Measurements from ENCODE around the gene PRRT2. TPM values are rescaled to one million over a fixed set of nuclear protein-coding genes. Genes with fewer than 3 reads are reported as not detected.
"Not testable (repeated sequence)": the region's sequence is repeated elsewhere in the genome, so short reads cannot be mapped to it uniquely, and the experiment has no call there.

PRRT2 gene
- total and polyA plus RNA-seq, 2 donors from 2014 or later: 0.88 to 1.9 TPM

DNA sequence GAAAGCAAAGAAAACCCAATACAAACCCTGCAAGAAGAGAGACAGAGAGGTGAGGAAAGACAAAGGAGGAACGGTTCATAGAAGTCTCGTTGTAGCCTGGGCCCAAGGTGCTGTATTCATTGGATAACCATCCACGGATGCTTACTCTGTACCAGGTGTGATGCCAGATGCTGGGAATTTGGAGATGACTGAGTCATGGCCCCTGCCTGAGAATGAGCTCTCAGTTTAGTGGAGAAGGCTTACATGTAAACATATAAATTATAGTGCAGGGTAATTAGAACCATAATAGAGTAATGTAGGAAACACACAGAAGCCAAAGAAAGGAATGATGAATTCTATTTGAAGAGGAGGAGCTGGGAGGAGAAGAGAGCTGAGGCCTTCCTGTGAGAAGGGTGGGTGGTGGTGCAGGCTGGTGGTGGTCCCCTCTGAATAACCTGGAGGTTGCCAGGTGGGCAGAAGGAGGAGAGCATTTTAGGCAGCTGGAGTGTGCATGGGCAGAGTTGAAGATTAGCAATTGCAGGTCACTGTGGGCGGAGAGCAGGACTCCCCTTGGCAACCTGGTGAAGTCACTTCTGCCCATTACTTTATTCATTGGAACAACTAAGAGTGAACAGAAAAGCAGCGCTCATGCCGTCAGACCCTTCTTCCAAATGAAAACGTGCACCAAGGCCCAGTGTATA, 41.6 kb upstream of the PRRT2 start:
- FAIRE-seq (no peak), DNase-seq (no peak)
- Histone ChIP-seq H3K27me3 (ENCODE audit: control insufficient read depth, insufficient read depth, low read length) (no peaks in the 10 kb centered on the region), H3K36me3 (ENCODE audit: control insufficient read depth in 2 of 3, insufficient read depth in 3 of 3, low read length in 3 of 3) (no peaks in the 10 kb centered on the region), H3K9me3 (ENCODE audit: control insufficient read depth in 2 of 3, insufficient read depth in 1 of 3, low read length in 3 of 3) (no peaks in the 10 kb centered on the region), H3K4me1 (ENCODE audit: control insufficient read depth in 2 of 3, insufficient read depth in 2 of 3, low read depth in 1 of 3, low read length in 3 of 3) (no peaks in the 10 kb centered on the region), H3K9ac (ENCODE audit: low read length in 3 of 3) (no peak overlapping the region), H3K27ac (ENCODE audit: low read depth in 2 of 2, low read length in 2 of 2) (no peak overlapping the region), H3K4me3 (ENCODE audit: low read length in 3 of 3) (no peak overlapping the region)
- intact Hi-C loops (cut with DNase I): no loop called here
- TF ChIP-seq, protein P1, sequence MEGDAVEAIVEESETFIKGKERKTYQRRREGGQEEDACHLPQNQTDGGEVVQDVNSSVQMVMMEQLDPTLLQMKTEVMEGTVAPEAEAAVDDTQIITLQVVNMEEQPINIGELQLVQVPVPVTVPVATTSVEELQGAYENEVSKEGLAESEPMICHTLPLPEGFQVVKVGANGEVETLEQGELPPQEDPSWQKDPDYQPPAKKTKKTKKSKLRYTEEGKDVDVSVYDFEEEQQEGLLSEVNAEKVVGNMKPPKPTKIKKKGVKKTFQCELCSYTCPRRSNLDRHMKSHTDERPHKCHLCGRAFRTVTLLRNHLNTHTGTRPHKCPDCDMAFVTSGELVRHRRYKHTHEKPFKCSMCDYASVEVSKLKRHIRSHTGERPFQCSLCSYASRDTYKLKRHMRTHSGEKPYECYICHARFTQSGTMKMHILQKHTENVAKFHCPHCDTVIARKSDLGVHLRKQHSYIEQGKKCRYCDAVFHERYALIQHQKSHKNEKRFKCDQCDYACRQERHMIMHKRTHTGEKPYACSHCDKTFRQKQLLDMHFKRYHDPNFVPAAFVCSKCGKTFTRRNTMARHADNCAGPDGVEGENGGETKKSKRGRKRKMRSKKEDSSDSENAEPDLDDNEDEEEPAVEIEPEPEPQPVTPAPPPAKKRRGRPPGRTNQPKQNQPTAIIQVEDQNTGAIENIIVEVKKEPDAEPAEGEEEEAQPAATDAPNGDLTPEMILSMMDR (IDR thresholded peaks at IDR 0.05; ENCODE audit: borderline replicate concordance, extremely low read depth, insufficient read depth): no peak

DNA sequence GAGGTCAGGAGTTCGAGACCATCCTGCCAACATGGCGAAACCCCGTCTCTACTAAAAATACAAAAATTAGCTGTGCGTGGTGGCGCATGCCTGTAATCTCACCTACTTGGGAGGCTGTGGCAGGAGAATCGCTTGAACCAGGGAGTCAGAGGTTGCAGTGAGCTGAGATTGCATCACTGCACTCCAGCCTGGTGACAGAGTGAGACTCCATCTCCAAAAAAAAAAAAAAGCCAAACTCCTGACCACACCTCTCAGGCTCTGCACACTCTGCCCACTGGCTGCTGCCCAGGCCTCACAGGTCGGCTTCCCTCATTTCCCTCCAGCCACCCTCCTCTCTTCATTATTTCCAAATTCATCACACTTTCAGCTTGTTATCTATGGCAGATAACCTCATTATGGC, 39.7 kb upstream of the PRRT2 start:
- H3K9ac ChIP-seq (ENCODE audit: low read length in 3 of 3); H3K4me3 ChIP-seq (ENCODE audit: low read length in 3 of 3); FAIRE-seq; H3K9me3 ChIP-seq (ENCODE audit: control insufficient read depth in 2 of 3, insufficient read depth in 1 of 3, low read length in 3 of 3); DNase-seq; H3K27ac ChIP-seq (ENCODE audit: low read depth in 2 of 2, low read length in 2 of 2); intact Hi-C loops (cut with DNase I); H3K27me3 ChIP-seq (ENCODE audit: control insufficient read depth, insufficient read depth, low read length); H3K4me1 ChIP-seq (ENCODE audit: control insufficient read depth in 2 of 3, insufficient read depth in 2 of 3, low read depth in 1 of 3, low read length in 3 of 3); H3K36me3 ChIP-seq (ENCODE audit: control insufficient read depth in 2 of 3, insufficient read depth in 3 of 3, low read length in 3 of 3): not testable (repeated sequence)

DNA sequence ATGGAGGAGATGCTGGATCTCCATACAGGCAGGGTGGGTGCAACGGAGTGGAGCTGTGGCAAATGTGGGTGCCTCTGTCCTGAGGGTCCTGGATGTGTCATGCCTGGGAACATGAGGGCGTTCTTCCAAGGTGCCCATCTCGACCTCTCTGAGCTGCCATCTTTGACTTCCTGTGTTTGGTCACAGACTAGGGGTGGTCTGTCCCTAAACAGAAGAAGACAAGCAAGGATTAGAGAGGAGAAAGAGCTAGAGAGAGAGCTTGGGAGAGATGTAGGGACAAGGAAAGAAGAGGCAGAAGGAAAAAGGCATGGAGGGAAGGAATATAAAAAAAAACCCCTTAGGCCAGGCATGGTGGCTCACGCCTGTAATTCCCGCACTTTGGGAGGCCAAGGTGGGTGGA, 37.3 kb upstream of the PRRT2 start:
- no peak overlapping the region for H3K4me3 ChIP-seq (ENCODE audit: low read length in 3 of 3)
- H3K27me3 ChIP-seq (ENCODE audit: control insufficient read depth, insufficient read depth, low read length): no peaks in the 10 kb centered on the region
- H3K4me1 ChIP-seq (ENCODE audit: control insufficient read depth in 2 of 3, insufficient read depth in 2 of 3, low read depth in 1 of 3, low read length in 3 of 3): no peaks in the 10 kb centered on the region
- TF ChIP-seq, protein P1 (IDR thresholded peaks at IDR 0.05; ENCODE audit: borderline replicate concordance, extremely low read depth, insufficient read depth): no peak
- H3K9ac ChIP-seq (ENCODE audit: low read length in 3 of 3): no peak overlapping the region
- H3K36me3 ChIP-seq (ENCODE audit: control insufficient read depth in 2 of 3, insufficient read depth in 3 of 3, low read length in 3 of 3): no peaks in the 10 kb centered on the region
- intact Hi-C loops (cut with DNase I): no loop called here
- no peaks in the 10 kb centered on the region for H3K9me3 ChIP-seq (ENCODE audit: control insufficient read depth in 2 of 3, insufficient read depth in 1 of 3, low read length in 3 of 3)
- FAIRE-seq: no peak
- no peak for DNase-seq
- no peak overlapping the region for H3K27ac ChIP-seq (ENCODE audit: low read depth in 2 of 2, low read length in 2 of 2)

DNA sequence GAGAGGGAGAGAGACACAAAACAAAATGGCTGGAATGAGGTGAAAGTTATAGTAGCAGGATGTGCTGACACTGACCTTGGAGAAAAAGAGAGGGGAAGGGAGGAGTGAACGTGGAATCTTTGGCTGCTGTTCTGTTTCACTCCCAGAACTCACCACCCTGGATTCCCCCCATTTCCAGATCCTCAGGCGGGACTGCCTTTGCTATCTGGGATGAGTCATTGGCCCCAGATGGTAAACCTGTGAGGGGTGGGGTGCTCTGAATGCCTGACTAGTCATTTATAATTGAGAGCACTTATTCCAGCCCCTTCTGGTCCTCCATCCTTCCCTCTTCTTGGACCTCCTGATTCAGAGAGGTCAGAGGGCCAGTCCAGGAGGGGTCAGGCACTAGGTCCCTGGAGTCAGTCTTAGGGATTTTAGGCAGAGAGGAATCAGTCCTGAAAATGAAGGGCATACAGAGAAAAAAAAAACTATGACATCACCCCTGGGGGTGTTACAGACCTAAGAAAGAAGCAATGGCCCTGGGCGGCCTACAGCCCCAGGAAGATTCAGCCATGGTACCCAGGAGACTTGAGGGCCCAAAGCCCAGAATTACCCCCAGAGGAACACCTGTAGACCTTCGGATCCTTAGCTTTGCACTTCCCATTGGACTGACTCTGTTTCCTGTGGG, 36.1 kb upstream of the PRRT2 start:
- Histone ChIP-seq H3K27me3 (ENCODE audit: control insufficient read depth, insufficient read depth, low read length) (no peaks in the 10 kb centered on the region), H3K9ac (ENCODE audit: low read length in 3 of 3) (no peak overlapping the region), H3K4me1 (ENCODE audit: control insufficient read depth in 2 of 3, insufficient read depth in 2 of 3, low read depth in 1 of 3, low read length in 3 of 3) (no peaks in the 10 kb centered on the region), H3K9me3 (ENCODE audit: control insufficient read depth in 2 of 3, insufficient read depth in 1 of 3, low read length in 3 of 3) (no peaks in the 10 kb centered on the region), H3K27ac (ENCODE audit: low read depth in 2 of 2, low read length in 2 of 2) (no peak overlapping the region), H3K4me3 (ENCODE audit: low read length in 3 of 3) (no peak overlapping the region), H3K36me3 (ENCODE audit: control insufficient read depth in 2 of 3, insufficient read depth in 3 of 3, low read length in 3 of 3) (no peaks in the 10 kb centered on the region)
- no peak for DNase-seq
- TF ChIP-seq, protein P1 (IDR thresholded peaks at IDR 0.05; ENCODE audit: borderline replicate concordance, extremely low read depth, insufficient read depth): no peak
- intact Hi-C loops (cut with DNase I): no loop called here
- FAIRE-seq: no peak
